ENCODE results near the gene CD40. TPM values are rescaled to one million over a fixed set of nuclear protein-coding genes. Genes with fewer than 3 reads are reported as not detected.

CD40 gene
- total RNA-seq, 1 donor from 2014 or later, result 4.7 TPM

- Histone ChIP-seq H3K27me3 (ENCODE audit: control insufficient read depth, insufficient read depth, low read length) (peaks cover 10% of the 10 kb centered on the region), H3K36me3 (ENCODE audit: control insufficient read depth, insufficient read depth, low read length) (no peaks in the 10 kb centered on the region), H3K4me3 (ENCODE audit: low read depth, low read length) (no peak overlapping the region)
- FAIRE-seq, result no peak
- no peak for DNase-seq (ENCODE audit: low read depth)
- TF ChIP-seq CTCF (IDR thresholded peaks at IDR 0.05; ENCODE audit: insufficient read depth, low read length, severe bottlenecking), result no peak
Measured at GRCh38 chr20:46127396-46128010, 9.4 kb downstream of the CD40 start.

GRCh38 chr20:46128310-46129151 lies 10.4 kb downstream of the CD40 start:
- Histone ChIP-seq H3K36me3 (ENCODE audit: control insufficient read depth, insufficient read depth, low read length) (no peaks in the 10 kb centered on the region), H3K4me3 (ENCODE audit: low read depth, low read length) (no peak overlapping the region), H3K27me3 (ENCODE audit: control insufficient read depth, insufficient read depth, low read length) (peaks cover 10% of the 10 kb centered on the region)
- TF ChIP-seq CTCF (IDR thresholded peaks at IDR 0.05; ENCODE audit: insufficient read depth, low read length, severe bottlenecking), result peak; percentile 57
- FAIRE-seq (no peak), DNase-seq (ENCODE audit: low read depth) (no peak)

- no peak for TF ChIP-seq CTCF (IDR thresholded peaks at IDR 0.05; ENCODE audit: insufficient read depth, low read length, severe bottlenecking)
- peaks cover 10% of the 10 kb centered on the region for H3K27me3 ChIP-seq (ENCODE audit: control insufficient read depth, insufficient read depth, low read length)
- FAIRE-seq (no peak), DNase-seq (ENCODE audit: low read depth) (no peak)
- H3K4me3 ChIP-seq (ENCODE audit: low read depth, low read length), result no peak overlapping the region
- H3K36me3 ChIP-seq (ENCODE audit: control insufficient read depth, insufficient read depth, low read length), result no peaks in the 10 kb centered on the region
Measured at GRCh38 chr20:46129955-46130481, 11.9 kb downstream of the CD40 start.

GRCh38 chr20:46130534-46130933 lies 12.4 kb downstream of the CD40 start:
- TF ChIP-seq CTCF (IDR thresholded peaks at IDR 0.05; ENCODE audit: insufficient read depth, low read length, severe bottlenecking), result no peak
- Histone ChIP-seq H3K4me3 (ENCODE audit: low read depth, low read length) (no peak overlapping the region), H3K36me3 (ENCODE audit: control insufficient read depth, insufficient read depth, low read length) (no peaks in the 10 kb centered on the region), H3K27me3 (ENCODE audit: control insufficient read depth, insufficient read depth, low read length) (peaks cover 10% of the 10 kb centered on the region)
- FAIRE-seq, result no peak
- no peak for DNase-seq (ENCODE audit: low read depth)

GRCh38 chr20:46131396-46131795 lies 13.3 kb downstream of the CD40 start:
- H3K36me3 ChIP-seq (ENCODE audit: control insufficient read depth, insufficient read depth, low read length), result no peaks in the 10 kb centered on the region
- DNase-seq (ENCODE audit: low read depth) (no peak), FAIRE-seq (no peak)
- TF ChIP-seq CTCF (IDR thresholded peaks at IDR 0.05; ENCODE audit: insufficient read depth, low read length, severe bottlenecking), result no peak
- H3K27me3 ChIP-seq (ENCODE audit: control insufficient read depth, insufficient read depth, low read length), result peaks cover 10% of the 10 kb centered on the region
- H3K4me3 ChIP-seq (ENCODE audit: low read depth, low read length), result no peak overlapping the region
